ENCODE data around the gene ACY1.

Gene ACY1

GRCh38 chr3:51946796-51947195 is 36.5 kb upstream of the ACY1 start:
- DNase-seq, result no peak

DNA sequence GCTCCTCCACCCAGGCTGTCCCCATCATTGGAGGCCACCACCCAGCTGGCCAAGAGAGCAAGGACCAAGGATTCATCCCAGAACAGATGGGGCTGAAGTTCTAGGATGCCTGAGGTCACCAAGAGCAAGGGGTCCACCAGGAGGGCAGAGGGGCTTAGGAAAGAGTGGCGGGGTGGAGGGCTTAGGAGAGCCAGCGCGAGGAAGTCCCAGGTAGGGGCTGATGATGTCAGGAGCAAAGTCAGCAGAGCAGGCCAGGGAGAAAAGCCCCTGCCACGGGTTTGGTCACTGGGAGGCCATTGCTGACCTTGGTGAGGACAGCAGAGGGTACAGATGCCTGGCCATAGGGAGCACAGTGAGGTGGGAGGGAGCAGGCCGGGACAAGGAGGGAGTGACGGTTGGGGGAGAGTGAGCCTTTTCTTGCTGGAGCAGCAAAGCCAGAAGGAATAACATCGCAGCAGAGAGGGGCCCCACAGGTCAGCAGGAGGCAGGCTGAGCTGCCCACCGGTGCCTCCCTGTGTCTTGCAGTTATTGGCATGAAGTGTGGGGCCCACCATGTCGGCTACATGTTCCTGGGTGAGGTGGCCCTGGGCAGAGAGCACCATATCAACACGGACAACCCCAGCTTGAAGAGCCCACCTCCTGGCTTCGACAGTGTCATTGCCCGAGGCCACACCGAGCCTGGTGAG is 36.0 kb upstream of the ACY1 start:
- DNase-seq, result no peak

DNA sequence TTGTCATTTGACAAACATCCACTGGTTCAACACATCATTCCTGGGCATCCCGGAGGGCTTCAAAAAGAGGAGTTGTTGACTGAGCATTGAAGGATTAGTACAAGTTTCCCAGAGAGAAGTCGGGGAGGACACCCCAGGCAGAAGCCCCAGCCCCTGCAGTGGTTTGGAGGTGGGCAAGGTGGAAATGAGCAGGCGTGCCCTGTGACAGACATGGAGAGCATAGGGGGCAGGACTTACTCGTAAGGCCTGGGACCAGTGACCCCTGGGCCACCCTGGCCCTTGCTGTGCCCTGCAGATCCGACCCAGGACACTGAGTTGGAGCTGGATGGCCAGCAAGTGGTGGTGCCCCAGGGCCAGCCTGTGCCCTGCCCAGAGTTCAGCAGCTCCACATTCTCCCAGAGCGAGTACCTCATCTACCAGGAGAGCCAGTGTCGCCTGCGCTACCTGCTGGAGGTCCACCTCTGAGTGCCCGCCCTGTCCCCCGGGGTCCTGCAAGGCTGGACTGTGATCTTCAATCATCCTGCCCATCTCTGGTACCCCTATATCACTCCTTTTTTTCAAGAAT is 35.2 kb upstream of the ACY1 start:
- no peak for DNase-seq

DNA sequence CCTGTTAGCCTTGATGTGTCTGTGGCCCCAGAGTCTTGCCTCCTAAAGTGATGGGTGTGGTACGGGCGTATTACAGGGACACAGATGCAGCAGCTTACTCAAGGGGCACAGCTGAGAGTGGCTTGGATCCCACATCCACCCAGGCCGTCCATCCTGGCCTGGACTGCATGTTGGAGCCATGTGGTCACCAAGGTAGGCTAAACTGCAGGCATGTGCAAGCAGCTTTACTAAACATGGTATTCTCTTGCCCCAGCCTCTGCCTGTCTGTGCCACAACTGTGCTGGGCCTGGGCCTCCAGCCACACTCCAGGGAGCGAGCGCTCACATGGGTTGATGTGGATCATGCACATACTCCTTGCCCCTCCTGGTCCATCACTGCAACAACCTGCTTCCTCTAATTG is 34.2 kb upstream of the ACY1 start:
- no peak for DNase-seq

DNA sequence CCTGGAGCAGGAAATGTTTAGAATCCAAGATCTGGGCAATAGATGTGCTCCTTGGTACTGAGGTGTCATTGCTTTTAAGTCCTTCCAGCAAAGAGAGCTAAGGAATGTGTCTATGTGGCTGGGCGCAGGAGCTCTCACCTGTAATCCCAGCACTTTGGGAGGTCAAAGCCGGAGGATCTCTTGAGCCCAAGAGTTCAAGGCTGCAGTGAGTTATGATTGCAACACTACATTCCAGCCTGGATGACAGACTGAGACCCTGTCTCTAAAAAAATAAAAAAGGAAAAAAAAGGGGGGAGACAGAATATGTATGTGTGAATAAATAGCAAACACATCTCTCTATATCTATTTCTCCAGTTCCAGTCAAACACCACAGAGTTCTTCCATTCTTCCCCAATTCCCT is 32.4 kb upstream of the ACY1 start:
- no peak for DNase-seq

- no peak for DNase-seq
Measured at GRCh38 chr3:51953445-51953844, 29.9 kb upstream of the ACY1 start.

GRCh38 chr3:51954105-51954504 is 29.2 kb upstream of the ACY1 start:
- no peak for DNase-seq

DNA sequence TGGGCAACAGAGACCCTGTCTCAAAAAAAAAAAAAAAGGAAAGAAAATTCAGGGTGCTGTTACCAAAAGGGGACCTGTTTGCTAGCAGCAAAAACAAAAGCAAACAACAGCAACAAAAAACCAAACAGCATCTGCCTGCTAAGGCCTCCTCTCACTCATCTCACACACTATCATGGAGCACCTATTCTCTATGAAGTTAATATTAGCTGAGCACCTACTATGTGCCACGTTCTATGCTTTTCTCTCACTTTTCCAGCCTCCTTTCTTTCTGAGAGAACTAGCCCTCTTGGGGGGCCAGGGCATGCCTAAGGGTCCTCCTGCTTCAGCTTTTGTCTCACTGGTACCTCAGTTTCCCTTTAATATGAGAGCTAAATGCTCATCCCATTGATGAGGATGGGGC is 28.6 kb upstream of the ACY1 start:
- no peak for DNase-seq

- DNase-seq, result no peak
Measured at GRCh38 chr3:51955175-51955892, 28.0 kb upstream of the ACY1 start, which contains the start of gene GPR62. Gene GPR62 (plus strand): TSS chr3:51955381. CDS start chr3:51955653, 272 bp downstream.

DNA sequence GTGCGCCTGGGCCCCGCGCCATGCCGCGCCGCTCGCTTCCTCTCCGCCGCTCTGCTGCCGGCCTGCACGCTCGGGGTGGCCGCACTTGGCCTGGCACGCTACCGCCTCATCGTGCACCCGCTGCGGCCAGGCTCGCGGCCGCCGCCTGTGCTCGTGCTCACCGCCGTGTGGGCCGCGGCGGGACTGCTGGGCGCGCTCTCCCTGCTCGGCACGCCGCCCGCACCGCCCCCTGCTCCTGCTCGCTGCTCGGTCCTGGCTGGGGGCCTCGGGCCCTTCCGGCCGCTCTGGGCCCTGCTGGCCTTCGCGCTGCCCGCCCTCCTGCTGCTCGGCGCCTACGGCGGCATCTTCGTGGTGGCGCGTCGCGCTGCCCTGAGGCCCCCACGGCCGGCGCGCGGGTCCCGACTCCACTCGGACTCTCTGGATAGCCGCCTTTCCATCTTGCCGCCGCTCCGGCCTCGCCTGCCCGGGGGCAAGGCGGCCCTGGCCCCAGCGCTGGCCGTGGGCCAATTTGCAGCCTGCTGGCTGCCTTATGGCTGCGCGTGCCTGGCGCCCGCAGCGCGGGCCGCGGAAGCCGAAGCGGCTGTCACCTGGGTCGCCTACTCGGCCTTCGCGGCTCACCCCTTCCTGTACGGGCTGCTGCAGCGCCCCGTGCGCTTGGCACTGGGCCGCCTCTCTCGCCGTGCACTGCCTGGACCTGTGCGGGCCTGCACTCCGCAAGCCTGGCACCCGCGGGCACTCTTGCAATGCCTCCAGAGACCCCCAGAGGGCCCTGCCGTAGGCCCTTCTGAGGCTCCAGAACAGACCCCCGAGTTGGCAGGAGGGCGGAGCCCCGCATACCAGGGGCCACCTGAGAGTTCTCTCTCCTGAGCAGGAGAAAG is 27.2 kb upstream of the ACY1 start:
- no peak for DNase-seq

- no peak for DNase-seq
Measured at GRCh38 chr3:51957520-51958205, 25.7 kb upstream of the ACY1 start.

- DNase-seq, result no peak
Measured at GRCh38 chr3:51958603-51959521, 24.5 kb upstream of the ACY1 start.

GRCh38 chr3:51959651-51960050 is 23.7 kb upstream of the ACY1 start:
- no peak for DNase-seq

- DNase-seq, result no peak
Measured at GRCh38 chr3:51960386-51960785, 22.9 kb upstream of the ACY1 start.

DNA sequence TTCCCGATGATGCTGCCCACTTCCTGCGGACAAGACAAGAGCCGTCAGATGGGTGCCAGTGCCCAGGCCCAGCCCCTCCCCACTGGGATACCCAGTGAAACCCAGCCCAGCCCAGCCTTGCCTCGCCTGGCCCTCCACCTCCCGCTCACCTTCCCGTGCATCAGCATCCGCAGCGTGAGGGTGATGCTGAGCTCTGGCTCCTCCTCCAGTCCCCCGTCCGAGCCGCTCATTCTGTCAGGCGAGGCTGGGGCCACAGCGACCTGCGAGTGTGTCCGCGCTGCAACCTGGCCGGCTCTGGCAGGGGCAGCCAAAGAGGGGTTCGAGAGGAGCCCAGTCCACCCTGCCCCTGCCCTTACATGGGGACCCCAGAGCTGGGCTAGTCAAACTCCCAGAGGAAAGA is 22.3 kb upstream of the ACY1 start:
- DNase-seq, result no peak

- DNase-seq, result no peak
Measured at GRCh38 chr3:51961602-51962569, 21.4 kb upstream of the ACY1 start.

DNA sequence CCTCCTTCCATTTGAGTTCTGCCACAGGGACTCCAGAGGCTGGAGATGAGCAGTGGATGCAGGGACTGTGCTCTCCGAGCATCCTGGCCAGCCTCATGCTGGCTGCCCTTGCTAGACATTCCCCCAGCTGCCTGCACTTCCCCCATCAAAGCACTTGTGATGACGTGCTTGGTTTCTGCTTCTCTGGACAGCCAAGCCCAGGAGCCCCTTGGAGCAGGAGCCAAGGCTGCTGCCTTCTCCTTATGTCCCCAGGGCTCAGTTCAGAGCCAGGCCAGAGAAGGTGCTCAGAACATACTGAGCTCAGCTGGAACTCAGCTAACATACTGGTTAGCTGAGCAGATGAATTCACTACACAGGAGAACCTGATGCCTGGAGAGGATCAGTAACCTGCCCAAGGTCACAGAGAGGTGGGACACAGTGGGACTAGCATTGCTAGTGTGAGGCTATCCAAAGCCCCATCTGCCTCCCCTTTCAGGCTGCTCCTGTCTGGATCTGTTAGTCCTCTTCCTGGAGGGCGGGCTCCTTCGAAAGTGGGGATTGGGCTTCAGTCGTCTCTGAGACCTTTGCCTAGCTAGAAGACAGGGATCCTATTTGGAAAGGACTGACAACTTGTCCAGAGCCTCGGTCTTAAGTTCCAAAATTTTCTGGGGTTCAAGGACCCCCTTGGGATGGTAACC is 20.3 kb upstream of the ACY1 start:
- no peak for DNase-seq

DNA sequence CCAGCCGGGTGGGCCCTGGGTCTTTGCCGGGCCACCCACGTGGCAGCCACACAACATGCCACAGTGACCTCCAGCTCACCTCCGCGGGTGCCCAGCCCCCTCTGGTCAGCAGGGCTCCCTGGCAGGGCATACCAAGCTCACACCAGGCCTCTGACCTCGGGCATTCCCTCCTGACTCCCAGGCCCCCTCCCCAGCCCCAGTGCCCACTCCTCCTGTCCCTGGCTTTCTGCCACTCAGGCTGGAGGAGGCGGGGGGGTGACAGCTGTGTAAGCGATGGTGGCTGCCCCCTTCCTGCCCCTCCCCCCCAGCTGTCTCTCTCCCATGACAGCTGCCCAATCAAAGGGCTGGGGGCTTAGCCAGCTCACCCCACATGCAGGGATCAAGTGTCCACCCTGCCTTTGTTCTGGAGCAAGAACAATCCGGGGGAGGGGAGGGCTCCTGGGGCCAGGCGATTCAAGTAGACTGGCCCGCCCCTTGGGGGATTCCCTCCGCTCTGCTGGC is 19.3 kb upstream of the ACY1 start:
- DNase-seq, result no peak

DNA sequence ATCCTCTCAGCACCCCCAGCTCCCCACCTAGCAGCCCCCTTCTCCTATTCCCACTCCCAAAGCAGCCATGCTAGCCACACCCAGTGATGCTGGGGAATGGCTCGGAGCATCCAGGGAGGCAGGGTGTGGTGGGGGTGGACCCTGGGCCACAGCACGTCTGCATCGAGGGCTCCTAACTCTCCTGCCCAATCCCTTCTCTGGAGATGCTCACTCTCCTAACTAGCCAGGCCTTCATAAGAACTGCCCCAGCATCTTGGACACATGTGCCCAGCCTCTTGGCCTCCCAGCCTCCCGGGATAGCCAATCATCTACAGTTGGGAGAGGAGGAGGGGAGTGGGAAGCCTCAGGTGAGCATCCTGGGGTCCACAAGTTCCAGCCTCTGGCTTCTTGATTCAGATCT is 18.8 kb upstream of the ACY1 start:
- DNase-seq, result no peak

DNA sequence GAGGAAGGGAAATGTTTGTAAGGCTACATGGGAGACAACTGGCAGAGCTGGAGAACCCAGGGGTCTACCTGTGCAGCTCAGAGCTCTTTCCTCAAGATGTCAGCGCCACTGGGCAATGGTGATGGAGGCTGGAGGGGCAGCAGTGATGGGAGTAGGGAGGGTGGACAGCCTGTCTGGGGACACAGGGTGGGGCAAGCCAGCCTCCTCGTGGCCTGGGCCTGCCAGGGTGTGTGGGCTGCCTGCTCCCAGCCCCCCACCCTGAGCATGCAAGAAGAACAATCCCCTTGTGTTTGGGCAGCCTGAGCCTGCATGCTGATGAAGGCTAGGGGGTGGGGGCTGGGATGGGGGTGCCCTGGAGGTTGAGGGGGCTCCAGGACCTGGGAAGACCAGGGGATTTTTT is 17.3 kb upstream of the ACY1 start:
- DNase-seq, result no peak

Data from activated effector memory CD4-positive, alpha-beta T cell treated with Interleukin-2 at 50 U/mL for 16 hours (primary cell).